B cell (primary cell): ENCODE measurements around the gene AKAP9.

Experiments used
- CTCF ChIP-seq: fragments of 200-600 bp; IDR thresholded peaks from one replicate; pipeline ENCODE4 v1.8.0; 2022; ENCODE audit warnings: antibody characterized with exemption, mild to moderate bottlenecking
- EZH2 ChIP-seq: IDR thresholded peaks from 2 replicates; pipeline ENCODE4 v1.6.1; 2012; ENCODE audit warnings: borderline replicate concordance, low read depth, mild to moderate bottlenecking, moderate library complexity, low read length; ENCODE audit not compliant: insufficient read depth, poor library complexity, severe bottlenecking

DNA sequence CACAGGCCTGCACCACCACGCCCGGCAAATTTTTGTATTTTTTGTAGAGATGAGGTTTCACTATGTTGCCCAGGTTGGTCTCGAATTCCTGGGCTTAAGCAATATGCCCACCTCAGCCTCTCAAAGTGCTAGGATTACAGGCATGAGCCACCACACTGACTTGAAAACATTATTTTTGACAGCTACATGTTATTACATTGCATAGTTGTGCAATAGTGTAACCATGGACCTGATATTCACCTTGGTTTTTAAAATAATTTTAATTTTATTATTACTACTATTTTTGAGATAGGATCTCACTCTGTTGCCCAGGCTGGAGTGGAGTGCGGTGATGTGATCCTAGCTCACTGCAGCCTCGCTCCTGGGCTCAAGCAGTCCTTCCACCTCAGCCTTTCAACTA, 18.4 kb downstream of the AKAP9 start:
- TF ChIP-seq CTCF = no peak
- no peak for TF ChIP-seq EZH2
